ENCODE measurements around the gene PTRH2. TPM values are rescaled to one million over a fixed set of nuclear protein-coding genes. Genes with fewer than 3 reads are reported as not detected.

The PTRH2 gene
- total and polyA plus RNA-seq, 7 donors = 11.4 to 43.1 (median 28.8) TPM

GRCh38 chr17:59716427-59716826 lies 9.2 kb upstream of the PTRH2 start:
- Histone ChIP-seq H3K9me3 (no peaks in the 10 kb centered on the region), H3K4me3 (no peak overlapping the region), H3K36me3 (ENCODE audit: insufficient read depth in 1 of 2, low read depth in 1 of 2) (no peaks in the 10 kb centered on the region), H3K4me1 (peaks cover 16% of the 10 kb centered on the region), H3K27me3 (ENCODE audit: insufficient read depth in 3 of 3, low read length in 2 of 3) (no peaks in the 10 kb centered on the region), H3K27ac (peak overlapping the region; percentile 18)
- DNase-seq (no peak), ATAC-seq (no peak)
- intact Hi-C loops (cut with DNase I) = no loop called here
- TF ChIP-seq CTCF (IDR thresholded peaks at IDR 0.05) = no peak
- 35 to 69% (median 36%) methylated on average over 2 of the region's 2 CpGs for WGBS, 3 donors

DNA sequence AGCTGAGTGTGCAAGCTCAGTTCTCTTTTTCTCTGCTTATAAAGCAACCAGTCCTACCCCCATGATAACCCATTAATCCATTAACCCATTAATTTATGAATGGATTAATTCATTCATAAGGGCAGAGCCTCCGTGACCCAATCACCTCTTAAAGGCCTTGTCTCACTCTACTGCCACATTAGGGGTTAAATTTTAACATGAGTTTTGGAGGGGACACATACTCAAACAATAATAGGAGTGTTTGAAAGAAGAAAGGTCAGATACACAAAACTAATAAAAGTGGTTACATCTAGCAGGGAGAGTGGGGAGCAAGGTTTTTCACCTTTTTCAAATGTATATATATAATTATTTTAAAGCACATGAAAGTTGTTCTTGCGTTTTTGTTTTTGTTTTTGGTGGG lies 7.0 kb upstream of the PTRH2 start:
- Histone ChIP-seq H3K27ac (no peak overlapping the region), H3K4me3 (no peak overlapping the region), H3K36me3 (ENCODE audit: insufficient read depth in 1 of 2, low read depth in 1 of 2) (no peaks in the 10 kb centered on the region), H3K9me3 (no peaks in the 10 kb centered on the region), H3K27me3 (ENCODE audit: insufficient read depth in 3 of 3, low read length in 2 of 3) (no peaks in the 10 kb centered on the region), H3K4me1 (peaks cover 20% of the 10 kb centered on the region)
- WGBS, 3 donors = 87 to 89% (median 87%) methylated on average over 2 of the region's 2 CpGs
- ATAC-seq (no peak), DNase-seq (no peak)
- no peak for TF ChIP-seq CTCF (IDR thresholded peaks at IDR 0.05)
- intact Hi-C loops (cut with DNase I) = no loop called here

- Histone ChIP-seq H3K27ac (no peak overlapping the region), H3K27me3 (ENCODE audit: insufficient read depth in 3 of 3, low read length in 2 of 3) (no peaks in the 10 kb centered on the region), H3K4me3 (no peak overlapping the region), H3K9me3 (no peaks in the 10 kb centered on the region), H3K36me3 (ENCODE audit: insufficient read depth in 1 of 2, low read depth in 1 of 2) (no peaks in the 10 kb centered on the region), H3K4me1 (peaks cover 33% of the 10 kb centered on the region)
- no peak for TF ChIP-seq CTCF (IDR thresholded peaks at IDR 0.05)
- peak in 2 of 4 donors; percentile 30 to 32 for ATAC-seq
- intact Hi-C loops (cut with DNase I) = no loop called here
- DNase-seq = no peak
- 91 to 97% (median 95%) methylated on average over 2 of the region's 2 CpGs for WGBS, 3 donors
Observed at GRCh38 chr17:59712862-59713261, 5.6 kb upstream of the PTRH2 start.

GRCh38 chr17:59711936-59712335 lies 4.7 kb upstream of the PTRH2 start:
- Histone ChIP-seq H3K27ac (no peak overlapping the region), H3K27me3 (ENCODE audit: insufficient read depth in 3 of 3, low read length in 2 of 3) (no peaks in the 10 kb centered on the region), H3K9me3 (no peaks in the 10 kb centered on the region), H3K4me3 (no peak overlapping the region), H3K4me1 (peaks cover 33% of the 10 kb centered on the region), H3K36me3 (ENCODE audit: insufficient read depth in 1 of 2, low read depth in 1 of 2) (no peaks in the 10 kb centered on the region)
- DNase-seq (no peak), ATAC-seq (no peak)
- intact Hi-C loops (cut with DNase I) = loop anchor here in 1 of 2 donors (2.0 kb wide), 1 partner anchor 31 kb away; no protein-coding TSS in a partner anchor
- TF ChIP-seq CTCF (IDR thresholded peaks at IDR 0.05) = no peak

- H3K27ac ChIP-seq = peak overlapping the region; percentile 96
- WGBS, 3 donors = 0 to 1% (median 0%) methylated on average over 15 of the region's 15 CpGs
- no peaks in the 10 kb centered on the region for H3K9me3 ChIP-seq
- H3K4me1 ChIP-seq = peaks cover 42% of the 10 kb centered on the region
- no peak for TF ChIP-seq CTCF (IDR thresholded peaks at IDR 0.05)
- H3K36me3 ChIP-seq (ENCODE audit: insufficient read depth in 1 of 2, low read depth in 1 of 2) = peaks cover 0 to 4% of the 10 kb centered on the region in 2 donors
- intact Hi-C loops (cut with DNase I) = no loop called here
- H3K27me3 ChIP-seq (ENCODE audit: insufficient read depth in 3 of 3, low read length in 2 of 3) = no peaks in the 10 kb centered on the region
- H3K4me3 ChIP-seq = peak overlapping the region; percentile 77
- ATAC-seq = peak in 2 of 4 donors; percentile 1
- no peak for DNase-seq
Observed at GRCh38 chr17:59707971-59708430, 771 bp upstream of the PTRH2 start.
